HFF-Myc (cell line): ENCODE results near the gene NOTCH2.

Experiments
- DNase-seq: peaks from one replicate; pipeline ENCODE4 v3.0.0-alpha.2; 2011; ENCODE audit warnings: low read depth; ENCODE audit errors: extremely low read depth
- H3K4me3 ChIP-seq: replicated peaks from 2 replicates; pipeline ENCODE4 v1.5.1; 2011; ENCODE audit warnings: low read depth, mild to moderate bottlenecking, control low read depth, low read length
- TF ChIP-seq, protein P1 (sequence below): IDR thresholded peaks from 2 replicates; pipeline ENCODE4 v1.5.1; 2012; ENCODE audit warnings: mild to moderate bottlenecking, low read depth, low read length, control low read depth; ENCODE audit errors: missing control alignments

Gene NOTCH2

DNA sequence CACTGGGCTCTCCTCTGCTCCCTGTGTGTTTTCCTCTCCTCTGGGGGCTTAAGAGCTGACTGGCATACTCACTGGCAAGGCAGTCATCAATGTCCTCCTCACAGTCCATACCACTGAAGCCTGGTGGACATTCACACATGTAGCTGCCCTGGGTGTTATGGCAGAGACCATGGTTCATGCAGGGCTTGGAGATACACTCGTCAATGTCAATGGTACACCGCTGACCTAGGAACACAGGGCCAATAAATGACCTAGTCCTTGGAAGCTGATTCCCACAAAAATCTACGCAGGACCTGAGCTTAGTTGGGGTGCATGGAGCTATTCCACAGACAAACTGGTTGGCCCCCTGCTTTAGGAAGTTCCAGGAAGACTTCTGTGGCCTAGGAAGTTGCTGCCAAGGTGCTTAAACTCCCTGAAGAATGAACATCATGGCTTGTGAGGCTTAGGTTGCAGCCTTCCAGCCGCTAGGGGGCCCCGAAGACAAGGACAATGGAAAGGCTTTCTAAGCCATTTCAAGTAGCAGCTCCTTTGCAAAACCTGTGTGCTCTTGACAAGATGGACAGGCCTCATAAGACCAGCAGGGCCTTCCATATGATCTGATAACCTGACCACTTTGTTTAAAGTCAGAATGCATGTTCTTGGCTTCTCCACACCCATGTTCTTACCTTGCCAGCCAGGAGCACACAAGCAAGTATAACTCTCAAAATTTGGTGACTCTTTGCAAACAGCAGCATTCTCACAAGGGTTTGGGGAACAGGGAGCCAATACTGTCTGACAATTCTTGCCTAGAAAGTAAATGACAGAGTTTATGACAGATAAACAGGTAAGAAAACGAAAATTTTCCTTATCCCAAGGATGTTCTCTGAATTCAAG lies 120.9 kb downstream of the NOTCH2 start:
- TF ChIP-seq, protein P1, sequence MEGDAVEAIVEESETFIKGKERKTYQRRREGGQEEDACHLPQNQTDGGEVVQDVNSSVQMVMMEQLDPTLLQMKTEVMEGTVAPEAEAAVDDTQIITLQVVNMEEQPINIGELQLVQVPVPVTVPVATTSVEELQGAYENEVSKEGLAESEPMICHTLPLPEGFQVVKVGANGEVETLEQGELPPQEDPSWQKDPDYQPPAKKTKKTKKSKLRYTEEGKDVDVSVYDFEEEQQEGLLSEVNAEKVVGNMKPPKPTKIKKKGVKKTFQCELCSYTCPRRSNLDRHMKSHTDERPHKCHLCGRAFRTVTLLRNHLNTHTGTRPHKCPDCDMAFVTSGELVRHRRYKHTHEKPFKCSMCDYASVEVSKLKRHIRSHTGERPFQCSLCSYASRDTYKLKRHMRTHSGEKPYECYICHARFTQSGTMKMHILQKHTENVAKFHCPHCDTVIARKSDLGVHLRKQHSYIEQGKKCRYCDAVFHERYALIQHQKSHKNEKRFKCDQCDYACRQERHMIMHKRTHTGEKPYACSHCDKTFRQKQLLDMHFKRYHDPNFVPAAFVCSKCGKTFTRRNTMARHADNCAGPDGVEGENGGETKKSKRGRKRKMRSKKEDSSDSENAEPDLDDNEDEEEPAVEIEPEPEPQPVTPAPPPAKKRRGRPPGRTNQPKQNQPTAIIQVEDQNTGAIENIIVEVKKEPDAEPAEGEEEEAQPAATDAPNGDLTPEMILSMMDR = peak; percentile 94
- no peak overlapping the region for H3K4me3 ChIP-seq
- peak; percentile 47 for DNase-seq

DNA sequence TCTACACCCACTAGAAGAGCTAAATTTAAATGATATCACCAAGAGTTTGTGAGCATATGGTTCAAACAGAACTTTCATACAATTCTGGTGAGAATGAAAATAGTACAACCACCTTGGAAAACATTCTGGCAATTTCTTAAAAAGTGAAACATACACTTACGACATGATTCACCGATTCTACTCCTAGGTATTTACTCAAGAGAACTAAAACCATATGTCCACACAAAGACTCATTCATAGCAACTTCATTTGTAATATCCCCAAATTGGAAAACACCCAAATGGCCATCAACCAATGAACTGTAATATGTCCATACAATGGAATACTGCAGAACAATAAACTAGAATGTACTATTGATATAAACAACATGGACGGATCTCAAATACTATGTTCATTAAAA lies 122.0 kb downstream of the NOTCH2 start:
- DNase-seq = peak; percentile 76
- no peak overlapping the region for H3K4me3 ChIP-seq
- TF ChIP-seq, protein P1 = no peak

DNA sequence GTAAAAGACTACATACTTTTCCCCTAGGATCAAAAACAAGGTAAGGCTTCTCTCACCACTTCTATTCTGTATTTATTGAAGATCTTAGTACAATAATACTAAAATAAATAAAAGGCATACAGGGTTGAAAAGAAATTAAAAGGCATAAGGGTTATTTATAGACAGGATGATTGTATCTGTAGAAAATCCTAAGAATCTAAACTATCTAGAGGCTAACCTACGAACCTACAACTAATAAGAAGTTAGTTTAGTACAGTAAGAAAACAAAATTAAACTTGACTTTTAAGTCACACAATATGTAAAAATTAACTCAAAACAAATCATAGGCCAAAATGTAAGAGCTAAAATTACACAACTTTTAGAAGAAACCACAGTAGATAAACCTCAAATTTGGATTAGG lies 122.7 kb downstream of the NOTCH2 start:
- no peak overlapping the region for H3K4me3 ChIP-seq
- DNase-seq = no peak
- TF ChIP-seq, protein P1 = no peak

DNA sequence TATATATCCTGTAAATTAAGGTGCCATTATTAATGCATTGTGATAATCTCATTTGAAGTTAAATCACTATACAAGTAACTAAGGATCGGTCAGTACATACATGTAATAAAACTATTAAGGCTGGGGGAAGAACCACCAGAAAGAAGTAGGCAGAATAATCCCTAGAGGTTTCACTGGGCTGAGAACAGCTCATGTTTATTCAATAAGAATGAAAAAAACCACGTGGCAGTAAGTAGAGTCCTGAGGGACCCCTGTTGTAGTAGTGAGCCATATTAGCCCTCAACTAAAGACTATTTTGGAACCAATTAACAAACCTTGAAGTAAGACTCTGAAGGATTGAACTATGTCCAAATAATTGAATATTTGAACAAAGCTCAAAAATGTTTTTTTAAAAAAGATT lies 126.2 kb downstream of the NOTCH2 start:
- TF ChIP-seq, protein P1 = no peak
- H3K4me3 ChIP-seq = no peak overlapping the region
- no peak for DNase-seq

DNA sequence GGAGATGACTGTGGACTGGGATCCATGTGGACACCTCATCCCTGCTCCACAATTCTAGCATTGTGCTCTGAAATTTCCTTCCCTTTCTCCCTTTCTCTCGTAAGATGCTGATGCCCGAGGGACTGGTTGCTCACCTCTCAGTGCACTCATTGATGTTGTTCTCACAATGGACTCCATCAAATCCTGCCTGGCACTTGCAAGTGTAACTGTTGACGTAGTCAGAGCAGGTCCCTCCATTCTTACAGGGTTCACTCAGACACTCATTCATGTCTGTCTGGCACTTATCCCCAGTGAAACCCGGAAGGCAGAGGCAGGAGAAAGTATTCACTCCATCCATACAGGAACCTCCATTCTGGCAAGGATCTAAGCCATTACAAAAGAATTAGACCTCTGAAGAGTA lies 128.1 kb downstream of the NOTCH2 start:
- no peak overlapping the region for H3K4me3 ChIP-seq
- TF ChIP-seq, protein P1 = no peak
- DNase-seq = no peak

DNA sequence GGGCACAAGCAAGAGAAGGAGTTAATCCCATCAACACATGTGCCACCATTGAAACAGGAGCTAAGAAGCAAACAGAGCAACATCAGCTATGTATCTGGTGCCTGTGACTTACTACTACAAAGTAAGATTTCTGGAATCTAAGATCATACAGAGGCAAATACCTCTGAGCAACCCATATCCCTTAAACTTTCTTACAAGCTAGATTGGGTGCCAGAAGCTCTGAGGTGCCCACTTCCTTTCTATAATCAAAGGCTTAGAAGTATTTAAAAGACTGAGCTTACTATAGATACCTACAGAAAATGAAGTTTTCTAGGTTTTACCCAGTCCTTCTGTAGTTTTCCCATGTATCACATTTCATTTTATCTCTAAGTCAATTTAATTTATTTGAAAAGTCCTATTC lies 128.8 kb downstream of the NOTCH2 start:
- TF ChIP-seq, protein P1 = no peak
- no peak overlapping the region for H3K4me3 ChIP-seq
- DNase-seq = no peak
